Brain microvascular endothelial cell (primary cell): ENCODE measurements around the gene H6PD.

Source experiments
- DNase-seq: peaks from one replicate; pipeline ENCODE4 v3.0.0-alpha.2; 2020
- H3K27ac ChIP-seq: fragments of 250-450 bp; sonication (Bioruptor Pico); 2 replicates; pipeline ENCODE4 v1.5.1; 2020; ENCODE audit warnings: mild to moderate bottlenecking, moderate library complexity
- H3K27me3 ChIP-seq: fragments of 250-450 bp; sonication (Bioruptor Pico); replicated peaks from 2 replicates; pipeline ENCODE4 v1.5.1; 2020; ENCODE audit warnings: mild to moderate bottlenecking
- H3K36me3 ChIP-seq: fragments of 250-450 bp; sonication (Bioruptor Pico); replicated peaks from 2 replicates; pipeline ENCODE4 v1.5.1; 2020; ENCODE audit warnings: mild to moderate bottlenecking
- H3K4me3 ChIP-seq: 2 replicates; pipeline ENCODE4 v1.5.1; 2011; ENCODE audit warnings: low read depth, mild to moderate bottlenecking, control low read depth, low read length, moderate library complexity
- CTCF ChIP-seq: IDR thresholded peaks from 2 replicates; pipeline ENCODE4 v1.5.1; 2011; ENCODE audit warnings: low read depth, mild to moderate bottlenecking, moderate library complexity, low read length, control low read depth, inconsistent platforms; ENCODE audit errors: missing control alignments
- in situ Hi-C: cut with HindIII; loops from 2 replicates; pipeline ENCODE4 v1.10.0; 2017; ENCODE audit warnings: low sequenced_read_pairs, low pct_ligation_motif_present

Gene H6PD

DNA sequence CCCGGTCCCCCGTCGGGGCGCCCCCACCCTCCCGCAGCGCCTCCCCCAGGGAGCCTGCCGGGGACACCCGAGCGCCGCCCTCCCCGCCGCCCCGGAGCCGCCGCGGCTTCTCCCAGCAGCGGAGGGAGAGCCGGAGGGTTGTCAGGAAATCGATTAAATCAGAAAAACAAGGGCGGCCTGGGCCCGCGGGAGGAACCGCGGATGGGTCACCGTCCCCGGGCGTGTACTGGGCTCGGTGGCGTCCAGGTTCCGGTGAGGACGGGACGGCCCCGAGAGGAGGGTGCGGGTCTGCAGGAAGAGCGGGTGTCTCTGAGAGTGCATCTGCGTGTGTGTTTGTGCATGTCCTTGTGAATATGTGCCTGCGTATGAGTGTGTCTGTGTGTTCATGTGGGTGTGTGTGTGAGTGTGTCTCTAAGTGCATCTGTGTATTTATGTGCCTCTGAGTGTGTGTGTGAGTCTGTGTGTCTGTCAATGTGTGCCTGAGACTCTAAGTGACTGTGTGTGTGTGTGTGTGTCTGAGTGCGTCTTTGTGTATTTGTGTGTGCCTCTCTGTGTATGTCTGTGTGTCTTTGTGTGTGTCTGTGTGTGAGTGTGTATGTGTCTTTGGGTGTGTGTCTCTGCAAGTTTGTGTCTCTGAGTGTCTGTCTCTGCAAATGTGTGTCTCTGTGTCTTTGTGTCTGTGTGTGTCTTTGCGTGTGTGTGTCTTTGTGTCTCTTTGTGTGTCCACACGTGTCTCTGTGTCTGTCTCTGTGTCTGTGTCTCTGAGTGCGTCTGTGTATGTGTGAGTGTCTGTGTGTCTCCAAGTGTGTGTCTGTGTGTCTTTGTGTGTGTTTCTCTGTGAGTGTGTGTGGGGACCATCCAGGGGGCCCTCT, 59.2 kb downstream of the H6PD start:
- Histone ChIP-seq H3K36me3 (no peaks in the 10 kb centered on the region), H3K27ac (peak overlapping the region; percentile 44), H3K27me3 (no peaks in the 10 kb centered on the region), H3K4me3 (peak overlapping the region; percentile 97)
- TF ChIP-seq CTCF, result no peak
- peak; percentile 22 for DNase-seq
- in situ Hi-C loops, result no loop called here

DNA sequence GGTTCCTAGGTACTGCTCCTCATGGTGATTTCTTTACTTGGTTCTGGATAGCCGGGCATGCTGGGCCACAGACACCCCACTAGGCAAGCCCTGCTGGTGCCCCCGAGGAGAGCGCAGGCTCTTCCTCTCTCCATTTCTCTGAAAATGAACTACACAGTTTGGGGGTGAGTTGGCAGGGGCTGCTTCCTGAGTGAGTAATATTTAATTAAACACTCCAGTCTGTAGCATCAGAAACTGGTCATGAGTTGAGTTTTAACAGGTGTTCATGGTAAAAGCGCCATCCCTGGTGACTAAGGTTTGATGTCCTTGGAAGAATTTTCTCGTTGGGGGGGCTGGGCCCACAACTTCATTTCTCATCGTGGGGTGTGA, 59.8 kb downstream of the H6PD start:
- peak; percentile 53 for DNase-seq

GRCh38 chr1:9294910-9295636, 60.5 kb downstream of the H6PD start:
- TF ChIP-seq CTCF, result peak; percentile 37
- Histone ChIP-seq H3K4me3 (peak overlapping the region; percentile 97), H3K27ac (no peak overlapping the region), H3K36me3 (no peaks in the 10 kb centered on the region), H3K27me3 (no peaks in the 10 kb centered on the region)
- in situ Hi-C loops, result no loop called here
- DNase-seq, result peak; percentile 45

More for the DNA sequence above, 59.8 kb downstream of the H6PD start:
- no peaks in the 10 kb centered on the region for H3K36me3 ChIP-seq
- TF ChIP-seq CTCF, result no peak
- in situ Hi-C loops, result no loop called here
- H3K4me3 ChIP-seq, result peak overlapping the region; percentile 97
- no peaks in the 10 kb centered on the region for H3K27me3 ChIP-seq
- H3K27ac ChIP-seq, result peak overlapping the region; percentile 1

- no peaks in the 10 kb centered on the region for H3K27me3 ChIP-seq
- in situ Hi-C loops, result no loop called here
- no peak overlapping the region for H3K4me3 ChIP-seq
Observed at GRCh38 chr1:9295884-9296283, 61.3 kb downstream of the H6PD start.

GRCh38 chr1:9296850-9297249, 62.3 kb downstream of the H6PD start:
- Histone ChIP-seq H3K27ac (no peak overlapping the region), H3K36me3 (peaks cover 7% of the 10 kb centered on the region), H3K4me3 (no peak overlapping the region), H3K27me3 (no peaks in the 10 kb centered on the region)
- DNase-seq, result no peak
- in situ Hi-C loops, result no loop called here
- no peak for TF ChIP-seq CTCF

More at GRCh38 chr1:9295884-9296283, 61.3 kb downstream of the H6PD start:
- peaks cover 3% of the 10 kb centered on the region for H3K36me3 ChIP-seq
- DNase-seq, result no peak
- no peak overlapping the region for H3K27ac ChIP-seq
- TF ChIP-seq CTCF, result no peak
